Esophagus squamous epithelium (tissue), 5 donors: ENCODE results near the gene TBXAS1. TPM values are rescaled to one million over a fixed set of nuclear protein-coding genes. Genes with fewer than 3 reads are reported as not detected.

Experiments
- DNase-seq: peaks from one replicate; lab custom pipeline; 2025; lab: John Stamatoyannopoulos, UW
- H3K27ac ChIP-seq, 4 donors: fragments of 200-600 bp; sonication (generic); one replicate each; pipeline ENCODE4 v1.5.1; 2016 to 2019; ENCODE audit warnings: mild to moderate bottlenecking in 1 of 4
- H3K27me3 ChIP-seq, 4 donors: fragments of 200-600 bp; sonication (generic); 1 replicate in 3 of 4; 2 replicates in 1 of 4; pipeline versions ENCODE4 v1.5.1 to v1.6.0; 2017 to 2021; ENCODE audit warnings: antibody characterized with exemption in 1 of 4
- H3K36me3 ChIP-seq, 3 donors: fragments of 200-600 bp; sonication (generic); one replicate each; pipeline ENCODE4 v1.5.1; 2016 to 2019
- H3K4me1 ChIP-seq, 3 donors: fragments of 200-600 bp; sonication (generic); one replicate each; pipeline ENCODE4 v1.5.1; 2017 to 2019
- H3K4me3 ChIP-seq, 4 donors: fragments of 200-600 bp; sonication (generic); 1 replicate in 3 of 4; 2 replicates in 1 of 4; pipeline ENCODE4 v1.5.1; 2016 to 2019; ENCODE audit warnings: mild to moderate bottlenecking in 2 of 4, moderate library complexity in 1 of 4
- H3K9me3 ChIP-seq, 3 donors: fragments of 200-600 bp; sonication (generic); one replicate each; pipeline ENCODE4 v1.5.1; 2016 to 2019
- POLR2A ChIP-seq, 4 donors: fragments of 450-650 bp; IDR thresholded peaks; one replicate each; pipeline ENCODE4 v1.6.1; 2017; ENCODE audit warnings: antibody characterized with exemption in 4 of 4, mild to moderate bottlenecking in 4 of 4, moderate library complexity in 3 of 4
- WGBS, 2 donors: methylation state at CpG; one replicate each; pipeline ENCODE4 v1.1.5; 2018; 5-methylcytosine and 5-hydroxymethylcytosine counted together
- intact Hi-C: fragments of 100-400 bp; cut with DNase I; formaldehyde crosslinking; loops from one replicate; pipeline ENCODE4 v1.15.0; 2022
- total RNA-seq, 4 donors: library from RNA; depleted of rRNA; stranded (reverse); fragments of >200 nt; gene quantifications; one replicate each; pipeline ENCODE4 v1.1.0, GENCODE V29; 2016
- TF ChIP-seq, protein P1 (sequence below), 6 experiments: fragments of 450-650 bp in 4 of 6; fragments of 200-600 bp in 2 of 6; sonication (generic) in 2 of 6; IDR thresholded peaks; one replicate each; pipeline ENCODE4 v1.5.1; 2016 to 2019; ENCODE audit warnings: antibody characterized with exemption in 6 of 6, mild to moderate bottlenecking in 4 of 6, moderate library complexity in 4 of 6
- donor health status: DM: yes; HTN: yes; CAD: no.

TBXAS1 gene
- total RNA-seq, 4 donors from 2014 or later: 9.4 to 24.8 (median 17.8) TPM

DNA sequence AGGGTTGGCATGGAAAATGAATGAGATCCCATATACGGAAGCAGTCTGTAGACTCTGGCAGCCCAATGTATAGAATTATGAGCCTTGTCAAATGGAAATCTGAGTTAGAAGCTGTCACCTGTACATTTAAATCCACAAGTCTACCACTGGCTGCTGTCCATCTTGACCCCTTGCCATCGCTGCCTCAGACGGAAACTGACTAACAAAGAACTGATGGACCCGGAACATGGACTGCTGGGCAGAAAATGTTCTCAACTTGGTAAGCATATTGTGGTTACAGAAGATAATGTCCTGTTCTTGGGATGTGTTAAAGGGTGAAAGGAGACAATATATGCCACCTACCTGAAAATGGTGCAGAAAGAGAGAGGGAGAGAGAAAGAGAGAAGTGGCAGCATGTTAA lies 196.2 kb downstream of the TBXAS1 start:
- Histone ChIP-seq H3K9me3 (no peaks in the 10 kb centered on the region), H3K4me1 (no peaks in the 10 kb centered on the region), H3K27me3 (no peaks in the 10 kb centered on the region), H3K36me3 (peaks cover 7 to 73% (median 14%) of the 10 kb centered on the region in 3 donors), H3K27ac (no peak overlapping the region), H3K4me3 (no peak overlapping the region)
- 94 to 97% methylated on average over 4 of the region's 4 CpGs for WGBS, 2 donors
- no peak for DNase-seq
- intact Hi-C loops: no loop called here
- TF ChIP-seq POLR2A (IDR thresholded peaks at IDR 0.05): no peak
- TF ChIP-seq, protein P1, sequence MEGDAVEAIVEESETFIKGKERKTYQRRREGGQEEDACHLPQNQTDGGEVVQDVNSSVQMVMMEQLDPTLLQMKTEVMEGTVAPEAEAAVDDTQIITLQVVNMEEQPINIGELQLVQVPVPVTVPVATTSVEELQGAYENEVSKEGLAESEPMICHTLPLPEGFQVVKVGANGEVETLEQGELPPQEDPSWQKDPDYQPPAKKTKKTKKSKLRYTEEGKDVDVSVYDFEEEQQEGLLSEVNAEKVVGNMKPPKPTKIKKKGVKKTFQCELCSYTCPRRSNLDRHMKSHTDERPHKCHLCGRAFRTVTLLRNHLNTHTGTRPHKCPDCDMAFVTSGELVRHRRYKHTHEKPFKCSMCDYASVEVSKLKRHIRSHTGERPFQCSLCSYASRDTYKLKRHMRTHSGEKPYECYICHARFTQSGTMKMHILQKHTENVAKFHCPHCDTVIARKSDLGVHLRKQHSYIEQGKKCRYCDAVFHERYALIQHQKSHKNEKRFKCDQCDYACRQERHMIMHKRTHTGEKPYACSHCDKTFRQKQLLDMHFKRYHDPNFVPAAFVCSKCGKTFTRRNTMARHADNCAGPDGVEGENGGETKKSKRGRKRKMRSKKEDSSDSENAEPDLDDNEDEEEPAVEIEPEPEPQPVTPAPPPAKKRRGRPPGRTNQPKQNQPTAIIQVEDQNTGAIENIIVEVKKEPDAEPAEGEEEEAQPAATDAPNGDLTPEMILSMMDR (IDR thresholded peaks at IDR 0.05): no peak

DNA sequence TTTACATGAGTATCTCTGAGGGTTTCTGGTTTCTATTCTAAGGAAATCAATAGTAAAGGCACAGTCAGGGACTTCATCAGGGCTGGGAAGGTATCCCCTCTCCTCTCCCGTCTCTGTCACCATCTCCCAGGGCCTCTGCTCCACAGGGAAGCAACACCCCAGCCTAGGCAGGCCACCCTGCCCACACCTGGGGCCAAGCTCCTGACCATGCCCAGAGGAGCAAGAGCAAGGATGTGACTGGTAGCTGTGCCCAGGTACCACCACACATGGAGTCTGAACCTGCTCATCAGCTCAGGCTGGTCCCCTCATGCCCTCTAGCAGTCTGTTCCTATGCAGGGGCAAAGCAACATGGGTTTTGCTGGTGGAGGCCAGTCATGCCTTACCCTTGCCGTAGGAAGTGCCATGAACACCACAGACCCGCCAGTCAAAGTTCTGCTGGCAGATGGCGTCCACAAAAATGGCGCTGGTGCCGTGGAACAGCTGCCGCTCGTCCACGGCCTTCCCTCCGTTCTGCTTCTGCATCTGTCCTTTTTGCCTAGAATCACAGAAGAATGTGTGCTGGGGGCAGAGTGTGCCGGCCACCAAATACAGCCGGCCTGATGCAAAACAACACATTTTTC lies 196.9 kb downstream of the TBXAS1 start:
- Histone ChIP-seq H3K27ac (no peak overlapping the region), H3K9me3 (no peaks in the 10 kb centered on the region), H3K4me1 (no peaks in the 10 kb centered on the region), H3K27me3 (no peaks in the 10 kb centered on the region), H3K36me3 (peaks cover 7 to 80% (median 14%) of the 10 kb centered on the region in 3 donors), H3K4me3 (no peak overlapping the region)
- intact Hi-C loops: no loop called here
- DNase-seq: no peak
- TF ChIP-seq, protein P1 (IDR thresholded peaks at IDR 0.05): no peak
- no peak for TF ChIP-seq POLR2A (IDR thresholded peaks at IDR 0.05)
- 88 to 92% methylated on average over 10 to 12 of the region's 12 CpGs for WGBS, 2 donors

DNA sequence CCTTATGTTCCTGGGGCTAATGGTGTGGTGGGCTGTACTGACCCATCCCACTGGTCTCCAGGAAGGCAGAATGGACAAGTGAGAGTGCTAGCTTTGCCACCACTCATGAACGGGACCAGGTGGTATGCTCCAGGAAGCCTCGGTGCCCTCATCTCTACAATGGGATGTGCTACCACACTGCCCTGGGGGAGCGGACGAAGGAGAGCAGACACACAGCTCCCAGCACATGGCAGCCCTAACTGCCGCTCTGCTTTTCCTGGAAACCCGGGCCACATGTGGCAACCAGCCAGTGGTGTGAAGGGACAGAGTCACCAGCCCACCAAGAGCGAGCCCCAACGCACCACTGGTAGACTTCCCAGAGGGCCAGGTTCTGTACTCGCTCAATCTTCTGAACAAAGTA lies 197.9 kb downstream of the TBXAS1 start:
- H3K9me3 ChIP-seq: no peaks in the 10 kb centered on the region
- peaks cover 7 to 86% (median 14%) of the 10 kb centered on the region in 3 donors for H3K36me3 ChIP-seq
- no peak for TF ChIP-seq POLR2A (IDR thresholded peaks at IDR 0.05)
- TF ChIP-seq, protein P1 (IDR thresholded peaks at IDR 0.05): no peak
- no peak for DNase-seq
- no peaks in the 10 kb centered on the region for H3K4me1 ChIP-seq
- intact Hi-C loops: no loop called here
- H3K27me3 ChIP-seq: no peaks in the 10 kb centered on the region
- WGBS, 2 donors: 96 to 100% methylated on average over 4 of the region's 9 CpGs
- H3K4me3 ChIP-seq: no peak overlapping the region
- no peak overlapping the region for H3K27ac ChIP-seq

DNA sequence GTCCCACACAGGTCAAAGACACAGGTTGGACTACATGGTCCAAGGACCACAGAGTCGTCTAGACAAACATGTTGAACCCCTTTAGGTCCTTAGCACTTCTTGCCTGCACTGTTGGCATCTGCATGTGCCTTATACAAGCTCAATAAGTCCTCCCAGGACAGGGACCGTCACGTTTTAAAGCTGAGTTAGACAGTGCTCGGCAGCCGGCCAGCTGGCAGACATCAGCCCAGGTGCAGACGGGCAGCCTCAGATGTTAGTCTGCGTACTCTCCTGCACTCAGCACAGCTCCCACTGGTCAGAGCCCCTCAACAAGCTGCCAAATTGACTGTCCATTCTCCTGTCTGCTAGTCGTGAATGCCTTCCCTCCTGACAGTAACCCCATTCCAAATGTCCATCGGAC lies 198.8 kb downstream of the TBXAS1 start:
- WGBS, 2 donors: 90 to 95% methylated on average over 2 to 9 of the region's 9 CpGs
- intact Hi-C loops: no loop called here
- no peak for DNase-seq

DNA sequence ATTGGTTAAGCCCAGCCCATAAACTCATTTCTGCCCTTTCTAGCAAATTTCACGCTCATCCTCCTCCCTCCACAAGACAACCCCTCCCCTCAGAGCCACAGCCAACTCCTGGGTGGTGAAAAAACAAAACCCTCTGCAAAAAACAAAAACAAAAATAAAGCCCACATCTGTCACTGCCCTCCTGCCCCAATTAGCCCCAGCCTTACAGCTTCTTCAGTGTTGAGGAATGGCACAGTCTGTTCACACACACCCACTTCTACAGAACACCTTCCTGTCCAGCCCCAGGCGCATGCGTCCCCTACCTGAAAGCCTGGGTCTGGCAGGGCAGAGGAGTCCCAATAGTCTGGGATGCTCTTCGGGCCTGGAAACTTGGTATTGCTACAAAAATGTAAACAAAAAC lies 199.2 kb downstream of the TBXAS1 start:
- TF ChIP-seq, protein P1 (IDR thresholded peaks at IDR 0.05): no peak
- TF ChIP-seq POLR2A (IDR thresholded peaks at IDR 0.05): no peak
- intact Hi-C loops: no loop called here
- Histone ChIP-seq H3K4me1 (no peaks in the 10 kb centered on the region), H3K27ac (no peak overlapping the region), H3K36me3 (peaks cover 7 to 80% (median 14%) of the 10 kb centered on the region in 3 donors), H3K4me3 (no peak overlapping the region), H3K9me3 (no peaks in the 10 kb centered on the region), H3K27me3 (no peaks in the 10 kb centered on the region)
- WGBS, 2 donors: 83 to 96% methylated on average over 4 of the region's 4 CpGs
- DNase-seq: no peak

More for the DNA sequence above, 198.8 kb downstream of the TBXAS1 start:
- no peak overlapping the region for H3K4me3 ChIP-seq
- no peaks in the 10 kb centered on the region for H3K4me1 ChIP-seq
- H3K9me3 ChIP-seq: no peaks in the 10 kb centered on the region
- H3K27me3 ChIP-seq: no peaks in the 10 kb centered on the region
- TF ChIP-seq, protein P1 (IDR thresholded peaks at IDR 0.05): no peak
- TF ChIP-seq POLR2A (IDR thresholded peaks at IDR 0.05): no peak
- H3K27ac ChIP-seq: no peak overlapping the region
- peaks cover 7 to 80% (median 14%) of the 10 kb centered on the region in 3 donors for H3K36me3 ChIP-seq
